HG03457 (cell line): ENCODE measurements around the gene GPR68.
"Not testable (repeated sequence)": the region's sequence is repeated elsewhere in the genome, so short reads cannot be mapped to it uniquely, and the experiment has no call there.

Source experiments
- ATAC-seq: cut with Tn5 transposase; IDR thresholded peaks from one replicate; pipeline ENCODE4 v1.9.1; 2021; ENCODE audit warnings: moderate number of reproducible peaks; ENCODE audit not compliant: unreplicated experiment

Gene GPR68

DNA sequence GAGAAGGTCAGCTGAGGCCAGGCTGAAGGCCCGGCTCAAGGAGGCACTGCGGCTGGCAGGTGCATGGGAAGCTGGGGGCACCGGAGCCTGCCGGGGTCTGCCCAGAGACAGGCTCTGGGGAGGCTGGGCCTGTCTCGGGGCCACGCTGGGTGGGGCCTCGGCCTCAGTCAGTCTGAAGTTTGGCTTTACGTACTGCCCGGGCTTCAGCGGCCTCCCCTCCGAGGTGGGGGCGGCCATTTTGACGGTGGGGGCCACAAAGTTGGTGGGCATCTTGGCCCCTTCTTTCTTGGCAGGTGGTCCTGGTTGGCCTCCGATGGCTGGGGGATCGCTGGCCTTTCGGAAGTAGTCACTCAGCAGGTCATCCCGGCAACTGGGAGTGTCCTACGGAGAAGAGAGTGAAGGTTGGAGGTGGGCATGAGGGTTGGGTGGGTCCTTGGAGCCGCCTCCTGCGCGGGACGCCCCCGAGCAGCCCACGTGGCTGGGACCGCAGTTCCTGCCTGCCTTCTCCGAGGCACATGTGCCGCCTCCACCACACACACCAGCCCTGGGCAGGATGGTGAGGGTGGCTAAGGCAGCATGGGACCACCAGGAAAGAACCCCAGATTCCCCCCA, 28.9 kb upstream of the GPR68 start:
- ATAC-seq, result no peak

DNA sequence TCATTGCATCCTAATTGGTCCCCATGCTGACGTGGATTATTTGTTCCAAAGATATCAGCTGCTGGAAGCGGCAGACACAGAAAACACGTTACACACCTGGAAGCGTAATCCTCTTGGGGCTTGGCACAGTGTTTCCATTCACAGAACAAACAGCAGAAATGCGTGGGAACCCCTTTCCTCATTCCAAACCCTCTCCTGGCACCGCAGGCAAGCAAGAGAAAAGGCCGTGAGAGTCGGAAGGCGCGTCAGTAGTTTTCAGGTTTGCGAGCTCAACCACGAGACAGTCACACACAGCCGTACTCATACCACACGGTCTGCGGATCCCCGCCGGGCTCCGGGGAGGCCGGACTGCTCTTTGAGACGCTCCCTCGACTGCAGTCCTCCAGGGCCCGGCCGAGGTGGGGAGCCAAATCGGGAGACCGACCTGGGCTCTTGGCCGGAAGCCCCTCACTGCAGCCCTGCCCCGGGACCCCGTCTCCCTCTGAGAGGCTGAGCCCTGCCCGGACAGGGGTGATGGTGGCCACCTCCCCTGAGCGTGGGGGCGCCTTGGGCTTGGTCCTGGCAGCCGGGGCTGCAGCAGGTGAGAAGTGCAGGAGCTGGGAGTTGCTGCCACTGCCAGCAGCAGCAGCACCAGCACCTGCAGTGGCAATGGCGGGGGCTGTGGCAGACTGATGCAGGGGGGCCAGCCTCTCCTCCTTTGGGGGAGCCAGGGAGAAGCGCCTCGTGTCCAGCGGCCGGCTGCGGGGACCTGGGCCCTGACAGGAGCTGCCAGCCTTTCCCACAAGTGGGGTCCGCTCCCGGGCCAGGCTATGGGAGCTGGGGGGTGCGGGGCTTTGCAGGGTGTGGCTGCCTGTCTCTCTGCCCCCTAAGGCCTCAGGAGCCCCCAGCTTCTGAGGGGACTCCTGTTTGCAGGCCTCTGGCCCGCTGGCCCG, 28.1 kb upstream of the GPR68 start:
- ATAC-seq, result no peak

DNA sequence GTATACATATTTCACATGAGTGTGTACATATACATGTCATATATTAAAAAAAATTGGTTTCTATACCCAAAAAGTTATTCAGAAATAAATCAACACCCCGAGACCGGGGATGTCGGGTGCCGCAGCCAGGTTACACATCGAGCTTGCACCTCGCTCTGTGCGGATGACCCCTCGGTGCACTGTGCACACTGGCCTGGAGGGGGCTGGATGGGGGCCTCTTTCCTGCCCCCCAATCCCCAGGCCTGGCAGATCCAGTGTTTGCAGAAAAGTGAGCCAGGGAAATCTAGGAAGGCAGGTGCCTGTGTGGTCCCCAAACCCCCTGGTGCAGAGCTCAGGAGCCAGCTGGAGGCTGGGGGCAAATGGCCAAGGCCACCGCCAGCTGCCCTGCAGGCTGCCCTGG, 27.1 kb upstream of the GPR68 start:
- no peak for ATAC-seq

- no peak for ATAC-seq
These were observed 26.1 kb upstream of the GPR68 start for GRCh38 chr14:91270619-91271018.

GRCh38 chr14:91270188-91270587, 25.7 kb upstream of the GPR68 start:
- ATAC-seq, result no peak

DNA sequence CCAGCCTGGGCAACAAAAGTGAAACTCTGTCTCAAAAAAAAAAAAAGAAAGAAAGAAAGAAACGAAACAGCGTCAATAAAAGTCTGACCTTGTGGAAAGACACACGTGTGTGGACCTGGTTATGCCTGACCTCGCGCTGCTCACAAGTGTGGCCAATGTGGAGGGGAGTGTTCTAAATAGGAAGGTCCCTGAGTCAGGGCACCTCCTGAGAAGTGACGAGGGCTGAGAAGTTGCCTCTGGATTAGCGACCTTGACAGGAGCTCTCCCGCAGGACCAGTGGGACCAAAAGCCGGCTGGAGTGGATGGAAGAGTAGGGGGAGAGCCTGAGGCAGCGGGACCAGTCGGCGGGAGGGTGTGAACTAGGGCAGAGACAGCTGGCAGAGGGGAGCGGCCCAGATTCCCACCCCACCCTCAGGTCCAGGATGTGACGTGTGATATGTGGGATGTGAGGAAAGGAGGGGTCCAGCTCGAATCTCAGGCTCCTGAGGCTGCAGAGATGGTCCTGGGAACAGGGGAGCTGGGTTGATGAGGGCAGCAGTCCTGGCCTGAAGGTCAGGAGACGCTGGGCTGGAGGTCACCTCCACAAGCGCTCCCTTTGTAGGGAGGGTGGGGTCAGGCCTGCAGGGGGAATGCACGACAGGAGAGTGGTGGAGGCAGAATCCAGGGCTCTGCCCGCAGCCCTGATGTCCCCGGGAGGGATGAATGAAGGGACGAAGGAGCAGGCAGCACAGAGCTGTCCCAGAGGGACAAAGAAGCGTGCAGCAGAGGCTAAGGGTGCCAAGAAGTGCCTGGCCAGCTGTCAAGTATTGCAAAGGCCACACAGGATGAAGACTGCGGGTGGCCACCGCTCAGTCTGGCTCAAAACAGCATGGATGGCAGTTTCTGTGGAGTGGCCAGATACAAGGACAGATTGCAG, 24.8 kb upstream of the GPR68 start:
- ATAC-seq, result no peak

- no peak for ATAC-seq
These were observed 23.5 kb upstream of the GPR68 start for GRCh38 chr14:91267965-91268437.

- not testable (repeated sequence) for ATAC-seq
These were observed 21.8 kb upstream of the GPR68 start for GRCh38 chr14:91266276-91266675.

DNA sequence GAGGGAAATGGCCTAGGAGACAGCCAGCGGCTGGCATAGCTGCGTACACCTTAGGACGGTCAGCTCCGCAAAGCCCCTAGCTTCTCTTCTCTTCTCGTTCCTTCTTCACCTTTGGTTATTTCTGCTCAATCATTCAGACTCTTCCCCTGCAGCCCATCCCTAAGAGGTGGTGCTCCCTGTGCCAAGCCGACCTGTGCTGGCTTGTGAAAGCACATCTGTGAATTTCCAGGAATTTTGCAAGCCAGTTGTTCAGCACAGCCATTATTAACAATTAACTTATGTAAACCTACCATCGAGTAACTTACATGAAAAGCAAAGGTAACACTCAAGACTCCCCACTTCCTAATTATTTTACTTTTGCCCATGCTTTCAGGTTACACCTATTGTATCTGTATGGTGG, 20.9 kb upstream of the GPR68 start:
- no peak for ATAC-seq

DNA sequence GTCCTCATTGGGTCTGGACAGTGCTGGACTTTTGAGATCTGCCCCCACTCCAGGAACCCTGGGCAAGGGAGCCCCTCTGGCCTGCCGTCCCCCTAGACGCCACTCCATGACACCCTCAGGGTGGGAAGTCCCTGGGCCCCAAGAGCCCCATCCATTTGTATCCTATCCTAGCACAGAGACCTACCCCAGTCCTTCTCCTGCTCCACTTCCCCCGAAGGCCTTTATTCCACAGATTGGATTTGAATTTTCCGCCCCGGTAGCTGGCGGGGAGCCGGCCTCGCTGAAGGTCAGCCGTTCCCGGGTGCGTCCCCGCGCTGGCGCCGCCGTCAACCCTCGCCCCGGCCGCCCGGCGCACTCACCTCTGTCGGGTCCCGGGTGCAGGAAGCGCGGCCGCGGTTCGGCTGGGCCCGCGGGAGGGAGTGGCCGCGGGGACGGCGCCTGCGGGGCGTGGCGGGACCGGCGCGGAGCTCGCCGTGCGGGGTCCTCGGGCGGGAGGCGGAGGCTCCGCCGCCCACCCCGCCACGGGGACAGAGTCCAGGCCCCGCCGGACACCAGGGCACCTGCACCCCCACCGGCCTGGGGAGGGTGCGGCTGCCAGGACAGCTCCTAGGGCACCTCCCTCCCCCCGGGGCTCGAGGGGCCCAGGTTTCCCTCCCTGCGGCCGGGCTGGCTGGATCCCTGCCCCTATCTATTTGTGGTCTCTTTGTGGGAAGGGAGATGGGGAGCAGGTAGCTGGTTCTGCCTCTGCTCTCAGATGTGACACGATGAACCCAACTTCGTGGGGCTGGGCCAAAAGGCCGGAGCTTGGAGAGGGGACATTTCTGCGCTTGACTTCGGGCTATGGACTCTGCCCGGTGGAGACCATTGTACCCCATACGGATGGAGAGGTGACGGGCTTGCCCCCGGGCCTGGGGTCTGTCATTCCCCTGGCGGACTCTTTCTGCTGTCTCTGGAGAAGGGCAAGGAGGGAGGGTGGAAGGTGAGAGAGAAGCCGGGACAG, 19.9 kb upstream of the GPR68 start:
- no peak for ATAC-seq

- no peak for ATAC-seq
These were observed 18.8 kb upstream of the GPR68 start for GRCh38 chr14:91263329-91263728.

GRCh38 chr14:91261986-91262549, 17.6 kb upstream of the GPR68 start:
- no peak for ATAC-seq

DNA sequence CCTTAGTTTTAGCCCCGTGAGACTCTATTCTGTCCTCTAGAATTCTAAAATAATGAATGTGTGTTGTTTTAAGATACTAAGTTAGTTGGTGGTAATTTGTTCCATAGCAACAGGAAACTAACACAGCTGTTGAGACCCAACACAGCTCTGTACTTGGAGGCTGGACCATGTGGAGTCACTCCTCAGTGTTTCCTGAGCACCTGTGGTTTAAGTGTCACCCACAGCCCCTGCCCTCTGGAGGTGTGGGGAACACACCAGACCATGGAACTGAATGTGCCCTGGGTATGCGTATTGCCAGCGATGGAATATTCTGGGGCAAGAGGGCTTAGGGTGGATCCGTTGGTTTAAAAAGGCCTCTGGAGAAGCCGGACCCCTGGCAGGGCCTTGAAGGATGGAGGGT, 16.6 kb upstream of the GPR68 start:
- ATAC-seq, result no peak

GRCh38 chr14:91258876-91259275, 14.4 kb upstream of the GPR68 start:
- ATAC-seq, result no peak

GRCh38 chr14:91258011-91258618, 13.6 kb upstream of the GPR68 start:
- ATAC-seq, result no peak

DNA sequence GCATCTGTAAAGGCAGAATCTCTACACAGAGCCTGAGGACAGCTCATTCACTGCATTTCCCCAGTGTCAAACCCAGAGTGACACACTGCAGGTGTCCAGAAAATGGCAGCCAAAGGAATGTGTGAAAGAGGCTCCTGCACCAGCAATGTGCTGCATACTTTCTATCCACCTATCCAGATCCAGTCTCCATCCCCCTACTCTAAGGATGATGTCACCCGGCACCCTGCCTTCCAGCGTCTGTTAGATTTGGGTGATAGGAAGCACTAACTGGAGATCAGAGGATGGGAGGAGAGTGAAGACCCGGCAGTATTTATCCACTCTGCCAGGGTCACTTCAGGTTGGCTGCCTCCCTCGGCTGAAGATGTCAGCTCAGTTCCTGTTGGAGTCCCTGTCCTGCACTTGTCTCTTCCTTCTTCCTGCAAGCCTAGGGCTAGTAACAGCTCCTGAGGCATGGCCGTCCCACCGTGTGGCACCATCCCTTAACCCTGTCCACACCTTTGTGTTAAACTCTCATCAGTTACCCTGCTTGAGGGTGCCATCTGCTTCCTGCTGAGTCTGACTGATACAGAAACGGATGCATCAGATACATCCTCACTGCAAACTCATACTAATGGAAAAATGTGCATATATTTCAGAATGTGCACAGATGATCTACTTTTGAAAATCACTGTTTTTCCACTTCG, 13.0 kb upstream of the GPR68 start:
- ATAC-seq, result no peak

DNA sequence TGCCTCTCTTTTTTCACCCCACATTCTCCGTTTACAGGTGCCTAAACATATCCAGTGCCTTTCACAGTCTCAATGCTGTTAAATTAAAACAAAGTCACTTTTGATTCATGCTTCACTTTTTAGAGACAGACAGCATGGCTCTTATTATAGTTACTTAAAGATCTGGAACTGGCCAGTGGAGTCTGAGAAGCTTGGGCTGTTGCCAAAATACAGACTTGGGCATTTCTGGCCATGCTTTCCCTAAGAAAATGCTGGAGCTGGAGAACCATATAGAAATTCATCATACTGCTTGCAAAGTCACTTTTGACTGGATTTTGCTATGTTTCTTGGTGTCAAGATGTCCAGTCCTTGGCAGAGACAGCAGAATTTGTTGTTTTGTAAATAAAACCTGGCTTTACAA, 12.2 kb upstream of the GPR68 start:
- ATAC-seq, result no peak

DNA sequence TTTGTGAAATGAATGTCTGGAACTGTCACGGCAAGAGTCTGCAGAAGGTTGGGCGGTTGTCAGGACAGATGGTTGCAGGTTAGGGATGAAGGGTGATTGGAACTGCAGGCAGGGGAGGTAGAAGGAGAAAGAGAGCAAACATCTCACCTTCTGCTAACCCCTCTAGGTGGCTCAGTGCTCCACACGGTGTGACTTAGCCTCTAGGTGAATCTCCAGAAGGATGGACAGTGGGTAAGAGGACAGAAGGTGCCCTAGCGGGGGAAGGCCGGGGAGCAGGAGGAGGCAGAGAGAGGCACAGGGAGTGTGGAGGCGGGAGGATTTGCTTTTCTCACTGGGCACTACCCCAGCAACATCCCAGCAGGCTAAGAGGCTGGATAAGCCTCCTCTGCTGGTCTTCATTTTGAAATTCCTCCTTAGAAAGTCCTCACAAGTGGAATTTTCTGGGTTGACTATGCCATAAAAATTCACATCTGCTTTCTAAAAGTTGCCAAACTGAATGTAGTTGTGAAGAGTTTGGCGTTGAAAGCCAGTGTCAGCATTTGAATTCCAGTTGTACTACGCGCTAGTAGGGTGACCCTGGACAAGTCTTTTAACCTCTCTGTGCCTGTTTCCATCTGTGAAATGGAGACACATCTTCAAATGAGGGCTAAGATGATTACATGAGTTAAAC, 10.7 kb upstream of the GPR68 start:
- ATAC-seq, result no peak
